HG03520 (cell line): ENCODE measurements around the gene SLC39A6.
"Not testable (repeated sequence)": the region's sequence is repeated elsewhere in the genome, so short reads cannot be mapped to it uniquely, and the experiment has no call there.

Source experiments
- ATAC-seq: cut with Tn5 transposase; IDR thresholded peaks from one replicate; pipeline ENCODE4 v1.9.1; 2021; ENCODE audit warnings: mild to moderate bottlenecking, moderate library complexity; ENCODE audit not compliant: unreplicated experiment

SLC39A6 gene

GRCh38 chr18:36066001-36066400 is 63.1 kb downstream of the SLC39A6 start:
- ATAC-seq = no peak

- ATAC-seq = not testable (repeated sequence)
Measured at GRCh38 chr18:36064809-36065079, 64.4 kb downstream of the SLC39A6 start.

DNA sequence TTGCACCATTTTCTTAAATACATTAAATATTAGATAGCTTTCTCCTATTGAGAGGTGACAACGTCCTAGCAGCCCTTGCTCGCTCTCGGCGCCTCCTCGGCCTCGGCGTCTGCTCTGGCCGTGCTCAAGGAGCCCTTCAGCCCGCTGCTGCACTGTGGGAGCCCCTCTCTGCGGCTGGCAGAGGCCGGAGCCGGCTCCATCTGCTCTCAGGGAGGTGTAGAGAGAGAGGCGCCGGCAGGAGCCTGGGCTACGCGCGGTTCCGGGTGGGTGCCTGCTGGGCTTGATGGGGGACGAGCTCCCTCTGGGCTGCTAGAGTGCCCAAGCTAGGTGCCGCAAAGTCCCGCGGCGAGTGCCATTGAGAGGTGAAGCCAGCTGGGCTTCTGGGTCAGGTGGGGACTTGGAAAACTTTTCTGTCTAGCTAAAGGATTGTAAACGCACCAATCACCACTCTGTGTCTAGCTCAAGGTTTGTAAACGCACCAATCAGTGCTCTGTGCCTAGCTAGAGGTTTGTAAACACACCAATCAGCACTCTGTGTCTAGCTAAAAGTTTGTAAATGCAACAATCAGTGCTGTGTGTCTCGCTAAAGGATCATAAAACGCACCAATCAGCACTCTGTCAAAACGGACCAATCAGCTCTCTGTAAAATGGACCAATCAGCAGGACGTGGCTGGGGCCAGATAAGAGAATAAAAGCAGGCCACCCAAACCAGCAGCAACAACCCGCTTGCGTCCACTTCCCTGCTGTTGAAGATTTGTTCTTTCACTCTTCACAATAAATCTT is 64.9 kb downstream of the SLC39A6 start:
- no peak for ATAC-seq

- no peak for ATAC-seq
Measured at GRCh38 chr18:36058674-36059073, 70.5 kb downstream of the SLC39A6 start.
